ENCODE measurements around the gene MMAA.

Gene MMAA

DNA sequence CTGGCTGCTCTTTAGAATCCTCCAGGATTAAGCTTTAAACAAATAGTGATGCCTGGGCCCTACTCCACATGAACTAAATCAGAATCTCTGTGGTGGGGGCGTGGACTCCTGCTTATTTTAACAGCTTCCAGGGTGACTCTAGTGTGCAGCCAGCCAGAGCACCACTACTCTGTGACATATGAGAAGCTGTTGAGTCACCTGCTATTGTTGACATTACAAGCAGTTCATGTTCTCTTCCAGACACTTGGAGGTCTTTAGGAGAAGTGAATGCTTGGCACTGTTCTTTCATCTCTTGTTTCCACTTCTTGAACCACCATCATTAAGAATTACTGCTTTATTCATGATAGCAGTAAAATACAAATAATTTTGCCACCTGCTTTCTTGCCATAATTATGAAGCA, 60.3 kb downstream of the MMAA start:
- TF ChIP-seq, protein P1, sequence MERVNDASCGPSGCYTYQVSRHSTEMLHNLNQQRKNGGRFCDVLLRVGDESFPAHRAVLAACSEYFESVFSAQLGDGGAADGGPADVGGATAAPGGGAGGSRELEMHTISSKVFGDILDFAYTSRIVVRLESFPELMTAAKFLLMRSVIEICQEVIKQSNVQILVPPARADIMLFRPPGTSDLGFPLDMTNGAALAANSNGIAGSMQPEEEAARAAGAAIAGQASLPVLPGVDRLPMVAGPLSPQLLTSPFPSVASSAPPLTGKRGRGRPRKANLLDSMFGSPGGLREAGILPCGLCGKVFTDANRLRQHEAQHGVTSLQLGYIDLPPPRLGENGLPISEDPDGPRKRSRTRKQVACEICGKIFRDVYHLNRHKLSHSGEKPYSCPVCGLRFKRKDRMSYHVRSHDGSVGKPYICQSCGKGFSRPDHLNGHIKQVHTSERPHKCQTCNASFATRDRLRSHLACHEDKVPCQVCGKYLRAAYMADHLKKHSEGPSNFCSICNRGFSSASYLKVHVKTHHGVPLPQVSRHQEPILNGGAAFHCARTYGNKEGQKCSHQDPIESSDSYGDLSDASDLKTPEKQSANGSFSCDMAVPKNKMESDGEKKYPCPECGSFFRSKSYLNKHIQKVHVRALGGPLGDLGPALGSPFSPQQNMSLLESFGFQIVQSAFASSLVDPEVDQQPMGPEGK (CRISPR knock-in tag; IDR thresholded peaks at IDR 0.05; ENCODE audit: borderline replicate concordance), result no peak
- TF ChIP-seq TOX (CRISPR knock-in tag; IDR thresholded peaks at IDR 0.05; ENCODE audit: borderline replicate concordance) (no peak), SNAI2 (CRISPR knock-in tag; IDR thresholded peaks at IDR 0.05) (no peak), ZFP30 (CRISPR knock-in tag; IDR thresholded peaks at IDR 0.05) (no peak), RARB (CRISPR knock-in tag; IDR thresholded peaks at IDR 0.05) (no peak), ZFP3 (CRISPR knock-in tag; IDR thresholded peaks at IDR 0.05) (no peak), ISL1 (CRISPR knock-in tag; IDR thresholded peaks at IDR 0.05) (no peak), ESRRG (CRISPR knock-in tag; IDR thresholded peaks at IDR 0.05) (no peak), GLIS3 (CRISPR knock-in tag; IDR thresholded peaks at IDR 0.05) (no peak), CSDC2 (CRISPR knock-in tag; IDR thresholded peaks at IDR 0.05) (no peak)
- TF ChIP-seq, protein P2, sequence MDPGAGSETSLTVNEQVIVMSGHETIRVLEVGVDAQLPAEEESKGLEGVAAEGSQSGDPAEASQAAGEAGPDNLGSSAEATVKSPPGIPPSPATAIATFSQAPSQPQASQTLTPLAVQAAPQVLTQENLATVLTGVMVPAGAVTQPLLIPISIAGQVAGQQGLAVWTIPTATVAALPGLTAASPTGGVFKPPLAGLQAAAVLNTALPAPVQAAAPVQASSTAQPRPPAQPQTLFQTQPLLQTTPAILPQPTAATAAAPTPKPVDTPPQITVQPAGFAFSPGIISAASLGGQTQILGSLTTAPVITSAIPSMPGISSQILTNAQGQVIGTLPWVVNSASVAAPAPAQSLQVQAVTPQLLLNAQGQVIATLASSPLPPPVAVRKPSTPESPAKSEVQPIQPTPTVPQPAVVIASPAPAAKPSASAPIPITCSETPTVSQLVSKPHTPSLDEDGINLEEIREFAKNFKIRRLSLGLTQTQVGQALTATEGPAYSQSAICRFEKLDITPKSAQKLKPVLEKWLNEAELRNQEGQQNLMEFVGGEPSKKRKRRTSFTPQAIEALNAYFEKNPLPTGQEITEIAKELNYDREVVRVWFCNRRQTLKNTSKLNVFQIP (CRISPR knock-in tag; IDR thresholded peaks at IDR 0.05; ENCODE audit: borderline replicate concordance, low read depth), result no peak
- ATAC-seq, result peak; percentile 98

GRCh38 chr4:145679991-145680455, 60.8 kb downstream of the MMAA start, which contains the start of gene C4orf51:
Gene C4orf51, plus strand, starts transcription at chr4:145680146. Its CDS starts 58 bp downstream, at chr4:145680204.
- no peak for TF ChIP-seq ZNF70 (CRISPR knock-in tag; IDR thresholded peaks at IDR 0.05)
- no peak for TF ChIP-seq ESRRG (CRISPR knock-in tag; IDR thresholded peaks at IDR 0.05)
- TF ChIP-seq OSR1 (CRISPR knock-in tag; IDR thresholded peaks at IDR 0.05), result no peak
- no peak for TF ChIP-seq PPARA (CRISPR knock-in tag; IDR thresholded peaks at IDR 0.05; ENCODE audit: borderline replicate concordance)
- TF ChIP-seq, protein P2 (CRISPR knock-in tag; IDR thresholded peaks at IDR 0.05; ENCODE audit: borderline replicate concordance, low read depth), result no peak
- TF ChIP-seq ZFP3 (CRISPR knock-in tag; IDR thresholded peaks at IDR 0.05), result no peak
- ATAC-seq, result peak; percentile 86

- no peak for TF ChIP-seq GLIS3 (CRISPR knock-in tag; IDR thresholded peaks at IDR 0.05)
- TF ChIP-seq, protein P2 (CRISPR knock-in tag; IDR thresholded peaks at IDR 0.05; ENCODE audit: borderline replicate concordance, low read depth), result no peak
- no peak for TF ChIP-seq ZC3H10 (CRISPR knock-in tag; IDR thresholded peaks at IDR 0.05)
- no peak for TF ChIP-seq ISL1 (CRISPR knock-in tag; IDR thresholded peaks at IDR 0.05)
- no peak for TF ChIP-seq RARB (CRISPR knock-in tag; IDR thresholded peaks at IDR 0.05)
- no peak for TF ChIP-seq TCF4 (CRISPR knock-in tag; IDR thresholded peaks at IDR 0.05; ENCODE audit: borderline replicate concordance)
- no peak for TF ChIP-seq ZFP30 (CRISPR knock-in tag; IDR thresholded peaks at IDR 0.05)
- TF ChIP-seq, protein P1 (CRISPR knock-in tag; IDR thresholded peaks at IDR 0.05; ENCODE audit: borderline replicate concordance), result no peak
- no peak for TF ChIP-seq CREB5 (CRISPR knock-in tag; IDR thresholded peaks at IDR 0.05; ENCODE audit: low read depth)
- TF ChIP-seq, protein P3, sequence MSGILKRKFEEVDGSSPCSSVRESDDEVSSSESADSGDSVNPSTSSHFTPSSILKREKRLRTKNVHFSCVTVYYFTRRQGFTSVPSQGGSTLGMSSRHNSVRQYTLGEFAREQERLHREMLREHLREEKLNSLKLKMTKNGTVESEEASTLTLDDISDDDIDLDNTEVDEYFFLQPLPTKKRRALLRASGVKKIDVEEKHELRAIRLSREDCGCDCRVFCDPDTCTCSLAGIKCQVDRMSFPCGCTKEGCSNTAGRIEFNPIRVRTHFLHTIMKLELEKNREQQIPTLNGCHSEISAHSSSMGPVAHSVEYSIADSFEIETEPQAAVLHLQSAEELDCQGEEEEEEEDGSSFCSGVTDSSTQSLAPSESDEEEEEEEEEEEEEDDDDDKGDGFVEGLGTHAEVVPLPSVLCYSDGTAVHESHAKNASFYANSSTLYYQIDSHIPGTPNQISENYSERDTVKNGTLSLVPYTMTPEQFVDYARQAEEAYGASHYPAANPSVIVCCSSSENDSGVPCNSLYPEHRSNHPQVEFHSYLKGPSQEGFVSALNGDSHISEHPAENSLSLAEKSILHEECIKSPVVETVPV (CRISPR knock-in tag; IDR thresholded peaks at IDR 0.05), result no peak
- ATAC-seq, result no peak
These were observed 61.7 kb downstream of the MMAA start for GRCh38 chr4:145680902-145681301.

Measured in SK-N-SH treated with all-trans-retinoic acid at 6 μM for 48 hours (cell line).